Measurements from ENCODE around the gene U2AF2. TPM values are rescaled to one million over a fixed set of nuclear protein-coding genes. Genes with fewer than 3 reads are reported as not detected.

The U2AF2 gene
- total RNA-seq, 1 experiment from 2014 or later, result 545 TPM

- H3K4me3 ChIP-seq (ENCODE audit: low read depth in 2 of 2, low read length in 2 of 2), result peak within 1 kb of the TSS; percentile 63 to 93
- H3K4me1 ChIP-seq (ENCODE audit: control insufficient read depth, insufficient read depth, low read length), result peaks cover 43% of the 10 kb centered on the region
- no TSS peak for BruUV-seq (replicated peaks)
- POLR2A ChIA-PET, result no interaction called here
- in situ Hi-C loops (cut with HindIII; ENCODE audit: low pct_unique_long_range_greater_than_20kb, low sequenced_read_pairs), result no loop called here
- no peaks in the 10 kb centered on the region for H3K9me3 ChIP-seq (ENCODE audit: control insufficient read depth, insufficient read depth, low read depth, low read length)
- DNase-seq (ENCODE audit: low read depth, low spot score) (no peak), ATAC-seq (peak; percentile 71)
- peak within 1 kb of the TSS; percentile 92 for H3K27ac ChIP-seq (ENCODE audit: low read length)
- H3K27me3 ChIP-seq (ENCODE audit: control insufficient read depth, insufficient read depth, low read length), result no peaks in the 10 kb centered on the region
- H3K36me3 ChIP-seq (ENCODE audit: control insufficient read depth, insufficient read depth, low read length), result peaks cover 13% of the 10 kb centered on the region
- intact Hi-C loops (cut with micrococcal nuclease; ENCODE audit: unreplicated experiment), result no loop called here
- CTCF ChIA-PET, result no interaction called here
- 0 out of 4 replicates have a peak, but pooled peaks of 1 of the 2 experiments have one; percentile 28 for TF ChIP-seq REST (IDR thresholded peaks at IDR 0.05; ENCODE audit: insufficient read depth in 1 of 2, low read depth in 2 of 2, low read length in 1 of 2)
- TF ChIP-seq CTCF (IDR thresholded peaks at IDR 0.05), result no peak
- TF ChIP-seq SIN3A (IDR thresholded peaks at IDR 0.05; ENCODE audit: borderline replicate concordance, insufficient read depth, low read depth, low read length), result 0 out of 2 replicates have a peak, but pooled peaks have one; percentile 30
- TF ChIP-seq POLR2AphosphoS5 (IDR thresholded peaks at IDR 0.05; ENCODE audit: low read depth, low read length), result no peak; the same call in 1 of the 2 replicates
- no peak for TF ChIP-seq TCF7L2 (IDR thresholded peaks at IDR 0.05; ENCODE audit: low read depth, low read length)
These were observed 14.0 kb upstream of the U2AF2 start, which contains the start of gene ZNF580 for GRCh38 chr19:55640577-55641425. TSS of gene ZNF580 (plus strand) at chr19:55641002. CDS start at chr19:55642509, 1,507 bp downstream.

GRCh38 chr19:55641426-55642152, 13.2 kb upstream of the U2AF2 start:
- intact Hi-C loops (cut with micrococcal nuclease; ENCODE audit: unreplicated experiment), result no loop called here
- Histone ChIP-seq H3K27ac (ENCODE audit: low read length) (peak overlapping the region; percentile 92), H3K9me3 (ENCODE audit: control insufficient read depth, insufficient read depth, low read depth, low read length) (no peaks in the 10 kb centered on the region), H3K4me1 (ENCODE audit: control insufficient read depth, insufficient read depth, low read length) (peaks cover 36% of the 10 kb centered on the region), H3K4me3 (ENCODE audit: low read depth in 2 of 2, low read length in 2 of 2) (peak overlapping the region; percentile 63 to 93), H3K36me3 (ENCODE audit: control insufficient read depth, insufficient read depth, low read length) (peaks cover 13% of the 10 kb centered on the region), H3K27me3 (ENCODE audit: control insufficient read depth, insufficient read depth, low read length) (no peaks in the 10 kb centered on the region)
- CTCF ChIA-PET, result no interaction called here
- 0 out of 2 replicates have a peak, but pooled peaks have one; percentile 44 for TF ChIP-seq POLR2AphosphoS5 (IDR thresholded peaks at IDR 0.05; ENCODE audit: low read depth, low read length)
- TF ChIP-seq REST (IDR thresholded peaks at IDR 0.05; ENCODE audit: insufficient read depth in 1 of 2, low read depth in 2 of 2, low read length in 1 of 2), result no peak
- no peak for DNase-seq (ENCODE audit: low read depth, low spot score)
- no TSS peak for BruUV-seq (replicated peaks)
- in situ Hi-C loops (cut with HindIII; ENCODE audit: low pct_unique_long_range_greater_than_20kb, low sequenced_read_pairs), result no loop called here
- peak; percentile 13 for ATAC-seq
- POLR2A ChIA-PET, result no interaction called here
